Prostate gland (tissue), 2 donors: ENCODE data around the gene PHLPP1. TPM values are rescaled to one million over a fixed set of nuclear protein-coding genes. Genes with fewer than 3 reads are reported as not detected.

Experiments used
- DNase-seq: peaks from one replicate; pipeline ENCODE4 v3.0.0-alpha.2; 2019; ENCODE audit warnings: low spot score
- H3K27ac ChIP-seq, 2 donors: fragments of 200-600 bp; sonication (generic); 2 replicates each; pipeline ENCODE4 v1.5.1; 2017 to 2019
- H3K27me3 ChIP-seq: fragments of 200-600 bp; sonication (generic); replicated peaks from 2 replicates; pipeline ENCODE4 v1.5.1; 2019; ENCODE audit not compliant: insufficient read depth
- H3K36me3 ChIP-seq, 2 donors: fragments of 200-600 bp; sonication (generic); 1 replicate in 1 of 2; 2 replicates in 1 of 2; pipeline versions ENCODE4 v1.5.1 to v1.8.1; 2017 to 2019
- H3K4me1 ChIP-seq: fragments of 200-600 bp; sonication (generic); replicated peaks from 2 replicates; pipeline ENCODE4 v1.5.1; 2019
- H3K4me3 ChIP-seq, 2 donors: fragments of 200-600 bp; sonication (generic); 2 replicates each; pipeline ENCODE4 v1.5.1; 2017 to 2019
- H3K9me3 ChIP-seq: fragments of 200-600 bp; sonication (generic); 2 replicates; pipeline ENCODE4 v1.5.1; 2017
- CTCF ChIP-seq, 4 experiments: fragments of 200-600 bp in 2 of 4; fragments of 450-650 bp in 2 of 4; sonication (generic) in 2 of 4; IDR thresholded peaks; 1 replicate in 3 of 4; 2 replicates in 1 of 4; pipeline ENCODE4 v1.5.1; 2016 to 2019; ENCODE audit warnings: antibody characterized with exemption in 4 of 4, mild to moderate bottlenecking in 2 of 4, moderate library complexity in 2 of 4
- POLR2A ChIP-seq: fragments of 450-650 bp; IDR thresholded peaks from one replicate; pipeline ENCODE4 v1.6.1; 2016; ENCODE audit warnings: antibody characterized with exemption, mild to moderate bottlenecking
- POLR2AphosphoS5 ChIP-seq: sonication (generic); formaldehyde crosslinking; IDR thresholded peaks from one replicate; pipeline ENCODE4 v1.6.1; 2017; ENCODE audit warnings: antibody characterized with exemption
- WGBS: methylation state at CpG from one replicate; pipeline ENCODE4 v1.1.5; 2018; 5-methylcytosine and 5-hydroxymethylcytosine counted together
- intact Hi-C: fragments of 100-400 bp; cut with DNase I; formaldehyde crosslinking; loops from one replicate; pipeline ENCODE4 v1.14.2; 2022
- total RNA-seq, 2 donors: library from RNA; depleted of rRNA; stranded (reverse); fragments of >200 nt; gene quantifications; one replicate each; pipeline ENCODE4 v1.1.0, GENCODE V29; 2016

Gene PHLPP1
- total RNA-seq, 2 donors from 2014 or later = 16.8 to 44.1 TPM

GRCh38 chr18:62988471-62988870 lies 273.1 kb downstream of the PHLPP1 start:
- Histone ChIP-seq H3K4me3 (no peak overlapping the region), H3K27ac (no peak overlapping the region), H3K36me3 (no peaks in the 10 kb centered on the region), H3K9me3 (no peaks in the 10 kb centered on the region), H3K27me3 (no peaks in the 10 kb centered on the region), H3K4me1 (no peaks in the 10 kb centered on the region)
- 52% methylated on average over 5 of the region's 5 CpGs for WGBS
- no peak for DNase-seq
- TF ChIP-seq POLR2A (no peak), POLR2AphosphoS5 (no peak), CTCF (IDR thresholded peaks at IDR 0.05) (no peak)
- intact Hi-C loops = loop anchor here (10.0 kb wide), 1 partner anchor 194 kb away; no protein-coding TSS in a partner anchor

- Histone ChIP-seq H3K36me3 (no peaks in the 10 kb centered on the region), H3K4me1 (no peaks in the 10 kb centered on the region), H3K4me3 (no peak overlapping the region), H3K27ac (no peak overlapping the region), H3K27me3 (no peaks in the 10 kb centered on the region), H3K9me3 (no peaks in the 10 kb centered on the region)
- DNase-seq = no peak
- intact Hi-C loops = loop anchor here (10.0 kb wide), 1 partner anchor 194 kb away; no protein-coding TSS in a partner anchor
- 58% methylated on average over 7 of the region's 7 CpGs for WGBS
- TF ChIP-seq CTCF (IDR thresholded peaks at IDR 0.05) (no peak), POLR2A (no peak), POLR2AphosphoS5 (no peak)
Observed at GRCh38 chr18:62989195-62989594, 273.9 kb downstream of the PHLPP1 start.

DNA sequence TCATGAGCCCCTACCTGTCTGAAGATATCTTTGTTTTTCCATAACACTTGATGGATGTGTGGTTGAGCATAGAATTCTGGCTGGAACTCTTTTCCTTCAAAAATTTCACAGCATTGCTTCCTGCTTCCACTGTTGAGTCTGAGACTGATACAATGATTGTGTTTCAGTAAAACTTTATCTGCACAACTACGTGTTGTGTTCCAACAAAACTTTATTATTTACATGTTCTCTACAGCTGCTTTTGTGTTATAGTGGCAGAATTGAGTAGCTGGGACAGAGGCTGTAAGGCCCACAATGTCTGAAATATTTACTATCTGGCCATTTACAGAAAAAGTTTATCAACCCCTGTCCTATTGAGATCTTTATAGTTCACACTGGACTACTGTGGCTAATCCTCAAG lies 275.3 kb downstream of the PHLPP1 start:
- intact Hi-C loops = no loop called here
- Histone ChIP-seq H3K27ac (no peak overlapping the region), H3K4me1 (no peaks in the 10 kb centered on the region), H3K27me3 (no peaks in the 10 kb centered on the region), H3K36me3 (no peaks in the 10 kb centered on the region), H3K4me3 (no peak overlapping the region), H3K9me3 (no peaks in the 10 kb centered on the region)
- TF ChIP-seq CTCF (IDR thresholded peaks at IDR 0.05) = no peak
- no peak for TF ChIP-seq POLR2AphosphoS5
- no peak for TF ChIP-seq POLR2A
- WGBS = 73% methylated on average over 1 of the region's 1 CpG
- DNase-seq = no peak

GRCh38 chr18:62991389-62991788 lies 276.0 kb downstream of the PHLPP1 start:
- no peak for TF ChIP-seq POLR2A
- no peak for TF ChIP-seq POLR2AphosphoS5
- TF ChIP-seq CTCF (IDR thresholded peaks at IDR 0.05) = no peak
- Histone ChIP-seq H3K27me3 (no peaks in the 10 kb centered on the region), H3K36me3 (no peaks in the 10 kb centered on the region), H3K4me1 (no peaks in the 10 kb centered on the region), H3K27ac (no peak overlapping the region), H3K4me3 (no peak overlapping the region), H3K9me3 (no peaks in the 10 kb centered on the region)
- WGBS = 95% methylated on average over 8 of the region's 8 CpGs
- intact Hi-C loops = no loop called here
- no peak for DNase-seq

GRCh38 chr18:62991959-62992358 lies 276.6 kb downstream of the PHLPP1 start:
- intact Hi-C loops = no loop called here
- WGBS = 97% methylated on average over 18 of the region's 18 CpGs
- Histone ChIP-seq H3K9me3 (no peaks in the 10 kb centered on the region), H3K4me1 (no peaks in the 10 kb centered on the region), H3K27me3 (no peaks in the 10 kb centered on the region), H3K4me3 (no peak overlapping the region), H3K36me3 (no peaks in the 10 kb centered on the region), H3K27ac (no peak overlapping the region)
- no peak for DNase-seq
- TF ChIP-seq CTCF (IDR thresholded peaks at IDR 0.05) = no peak
